K562 (cell line): Measurements from ENCODE around the gene SIGLEC9. TPM values are rescaled to one million over a fixed set of nuclear protein-coding genes. Genes with fewer than 3 reads are reported as not detected.

Experiments
- ARID1B ChIP-seq: fragments of 450-650 bp; IDR thresholded peaks from 2 replicates; pipeline ENCODE4 v1.6.1; 2016; ENCODE audit warnings: antibody characterized with exemption, mild to moderate bottlenecking, inconsistent platforms
- EP300 ChIP-seq: IDR thresholded peaks from 2 replicates; pipeline ENCODE4 v1.6.1; 2012; ENCODE audit warnings: low read length, improper control_type of control experiment
- HDAC6 ChIP-seq: IDR thresholded peaks from 2 replicates; pipeline ENCODE4 v1.6.1; 2012; ENCODE audit warnings: low read depth, mild to moderate bottlenecking, control low read depth, inconsistent platforms, low read length, moderate library complexity
- HNRNPK ChIP-seq: fragments of 200-400 bp; formaldehyde crosslinking; IDR thresholded peaks from one replicate; pipeline ENCODE4 v1.6.1; 2018; ENCODE audit warnings: mild to moderate bottlenecking, low read depth, low read length; ENCODE audit not compliant: poor library complexity, severe bottlenecking
- MBD2 ChIP-seq: sonication (generic); IDR thresholded peaks from 2 replicates; pipeline ENCODE4 v1.6.1; 2016; ENCODE audit warnings: low read depth, borderline replicate concordance
- POLR2A ChIP-seq: fragments of 450-650 bp; conservative IDR thresholded peaks from 2 replicates; pipeline ENCODE4 v1.6.1; 2016
- PURB ChIP-seq: sonication (generic); formaldehyde crosslinking; IDR thresholded peaks from 2 replicates; pipeline ENCODE4 v1.9.0; 2021; ENCODE audit warnings: low read depth, mild to moderate bottlenecking, missing genetic modification reagents
- SRSF3 ChIP-seq: fragments of 200-400 bp; formaldehyde crosslinking; IDR thresholded peaks from 2 replicates; pipeline ENCODE4 v1.6.1; 2016; ENCODE audit warnings: mild to moderate bottlenecking, low read length, moderate library complexity; ENCODE audit not compliant: insufficient read depth
- TAF1 ChIP-seq: IDR thresholded peaks from 2 replicates; pipeline ENCODE4 v1.6.1; 2011; ENCODE audit warnings: mild to moderate bottlenecking, low read length, moderate library complexity; ENCODE audit not compliant: insufficient read depth, control insufficient read depth, severe bottlenecking; ENCODE audit errors: extremely low read depth
- TBL1XR1 ChIP-seq, 2 experiments: IDR thresholded peaks; 2 replicates each; pipeline ENCODE4 v1.6.1; 2012; ENCODE audit warnings: improper control_type of control experiment in 2 of 2, low read length in 2 of 2, mild to moderate bottlenecking in 1 of 2
- ZBTB40 ChIP-seq, 2 experiments: fragments of 450-650 bp in 1 of 2; sonication (generic) in 1 of 2; formaldehyde crosslinking in 1 of 2; IDR thresholded peaks; 2 replicates each; pipeline versions ENCODE4 v1.7.1 to v1.9.0; 2016 to 2022; ENCODE audit warnings: inconsistent platforms in 1 of 2, mild to moderate bottlenecking in 1 of 2, missing genetic modification reagents in 1 of 2
- ZFX ChIP-seq: sonication (generic); formaldehyde crosslinking; IDR thresholded peaks from 2 replicates; pipeline ENCODE4 v1.8.0; 2022; ENCODE audit warnings: mild to moderate bottlenecking, missing genetic modification reagents, moderate library complexity
- ZNF140 ChIP-seq: fragments of 250-450 bp; sonication (Bioruptor Pico); IDR thresholded peaks from 2 replicates; pipeline ENCODE4 v1.8.0; 2021; ENCODE audit warnings: moderate library complexity, mild to moderate bottlenecking, inconsistent platforms
- ZNF311 ChIP-seq: fragments of 250-450 bp; sonication (Bioruptor Pico); IDR thresholded peaks from 2 replicates; pipeline ENCODE4 v1.4.0; 2020; ENCODE audit warnings: mild to moderate bottlenecking, moderate library complexity
- ZNF518B ChIP-seq: fragments of 250-450 bp; sonication (Bioruptor Pico); IDR thresholded peaks from 2 replicates; pipeline ENCODE4 v1.5.0; 2021; ENCODE audit warnings: mild to moderate bottlenecking, moderate library complexity
- polyA plus RNA-seq, 8 experiments: library from polyadenylated mRNA; depleted of rRNA in 4 of 8; stranded (reverse) in 5 of 8; unstranded in 3 of 8; fragments of >200 nt; fragmentation: Nextera tagmentation in 2 of 8; fragmentation: Illumina TruSeq in 1 of 8; extraction: Ambion mirVana in 2 of 8; extraction: Trizol in 1 of 8; gene quantifications; 2 replicates each; pipeline versions ENCODE4 v1.2.1 to v1.2.3, GENCODE V29; 2011 to 2014; ENCODE audit warnings: inconsistent platforms in 1 of 8, missing spikeins in 1 of 8
- total RNA-seq, 7 experiments: library from RNA; depleted of rRNA in 6 of 7; stranded (reverse); fragments of >200 nt in 6 of 7; fragmentation: Illumina TruSeq in 2 of 7; extraction: Trizol in 2 of 7; gene quantifications; 2 replicates each; pipeline versions ENCODE4 v1.2.1 to v1.2.3, GENCODE V29; 2011 to 2021; ENCODE audit warnings: low replicate concordance in 1 of 7

The SIGLEC9 gene
- total and polyA plus RNA-seq, 9 of the 15 experiments (the other 6 are each of a cell fraction or from before 2014, with no cell fraction given): 0.09 to 0.34 (median 0.22) TPM; not detected in 4

DNA sequence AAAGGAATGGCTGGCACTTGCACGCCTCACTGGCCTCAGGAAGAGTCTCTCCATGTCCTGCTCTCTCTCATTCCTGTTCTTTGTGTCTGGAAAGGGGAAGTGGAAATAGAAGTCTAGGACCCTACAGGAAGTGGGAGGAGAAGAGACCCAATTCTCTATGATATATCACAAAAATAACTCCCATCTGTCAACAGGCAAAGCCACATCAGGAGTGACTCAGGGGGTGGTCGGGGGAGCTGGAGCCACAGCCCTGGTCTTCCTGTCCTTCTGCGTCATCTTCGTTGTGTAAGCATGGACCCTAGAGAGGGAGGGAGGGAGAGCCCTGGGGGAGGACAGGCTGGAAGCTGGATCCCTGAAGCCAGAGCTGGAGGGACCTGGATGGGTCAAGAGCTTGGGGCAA is 3.0 kb downstream of the SIGLEC9 start (continued):
- TF ChIP-seq TAF1 (no peak), TBL1XR1 (IDR thresholded peaks at IDR 0.05; ENCODE audit: low read length in 2 of 2) (peak in 1 of 2 experiments; percentile 63; a peak in 1 of 4 replicates), EP300 (peak; percentile 73; the same call in 1 of the 2 replicates), MBD2 (peak; percentile 41; the same call in 1 of the 2 replicates), SRSF3 (no peak), POLR2A (no peak), HNRNPK (no peak), ZNF518B (CRISPR knock-in tag) (no peak), ZNF311 (CRISPR knock-in tag) (no peak), ARID1B (peak; percentile 79), HDAC6 (no peak), ZBTB40 (IDR thresholded peaks at IDR 0.05) (peak; percentile 54), ZBTB40 (CRISPR knock-in tag; IDR thresholded peaks at IDR 0.05) (no peak), ZNF140 (no peak), PURB (CRISPR knock-in tag) (no peak), ZFX (no peak)
